ENCODE results near the gene AKAP7.

DNA sequence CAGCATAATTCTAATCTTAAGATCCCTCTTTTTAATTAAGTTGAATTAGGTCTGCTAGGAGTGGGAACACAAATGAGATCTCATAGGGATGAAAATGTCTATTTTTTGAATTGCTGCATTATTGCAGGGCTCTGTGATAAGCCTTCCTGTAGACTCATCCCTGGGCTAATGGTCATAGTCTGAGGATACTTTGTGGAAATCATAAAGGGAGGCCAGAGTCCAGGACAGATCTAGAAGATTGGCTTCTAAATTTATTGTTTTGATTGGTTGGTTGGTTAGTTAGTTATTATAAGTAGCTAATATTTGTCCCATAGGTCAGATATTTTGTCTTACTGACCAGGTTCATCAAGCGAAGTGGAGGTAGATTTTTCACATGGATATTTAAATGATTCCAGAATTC is 142.3 kb downstream of the AKAP7 start:
- no peak for TF ChIP-seq CTCF (IDR thresholded peaks at IDR 0.05)
- no peak for TF ChIP-seq EZH2 (IDR thresholded peaks at IDR 0.05)
- no peak for TF ChIP-seq EZH2phosphoT487 (IDR thresholded peaks at IDR 0.05)
